ENCODE results near the gene SSH2. TPM values are rescaled to one million over a fixed set of nuclear protein-coding genes. Genes with fewer than 3 reads are reported as not detected.

The SSH2 gene
- total RNA-seq, 1 donor: 13.0 TPM

GRCh38 chr17:29796652-29797051 is 133.4 kb downstream of the SSH2 start:
- Histone ChIP-seq H3K27me3 (ENCODE audit: insufficient read depth, low read length) (no peaks in the 10 kb centered on the region), H3K36me3 (ENCODE audit: insufficient read depth, low read length) (no peaks in the 10 kb centered on the region), H3K4me3 (ENCODE audit: insufficient read depth, low read length) (no peak overlapping the region), H3K9me3 (ENCODE audit: low read depth, low read length) (no peaks in the 10 kb centered on the region), H2AFZ (ENCODE audit: low read length) (no peak overlapping the region), H3K4me2 (ENCODE audit: insufficient read depth, low read length) (no peak overlapping the region), H3K27ac (ENCODE audit: low read depth, low read length) (no peak overlapping the region), H3K4me1 (ENCODE audit: insufficient read depth, low read length) (no peaks in the 10 kb centered on the region), H4K20me1 (ENCODE audit: insufficient read depth, low read length) (no peaks in the 10 kb centered on the region), H3K79me2 (ENCODE audit: insufficient read depth, low read length) (no peaks in the 10 kb centered on the region)
- no peak for DNase-seq (ENCODE audit: insufficient read length, low spot score, missing footprints)
- TF ChIP-seq CTCF (IDR thresholded peaks at IDR 0.05; ENCODE audit: extremely low read depth, low read depth, low read length): no peak

- Histone ChIP-seq H3K9me3 (ENCODE audit: low read depth, low read length) (no peaks in the 10 kb centered on the region), H3K27me3 (ENCODE audit: insufficient read depth, low read length) (no peaks in the 10 kb centered on the region), H3K4me2 (ENCODE audit: insufficient read depth, low read length) (no peak overlapping the region), H3K79me2 (ENCODE audit: insufficient read depth, low read length) (no peaks in the 10 kb centered on the region), H4K20me1 (ENCODE audit: insufficient read depth, low read length) (no peaks in the 10 kb centered on the region), H2AFZ (ENCODE audit: low read length) (no peak overlapping the region), H3K4me1 (ENCODE audit: insufficient read depth, low read length) (no peaks in the 10 kb centered on the region), H3K27ac (ENCODE audit: low read depth, low read length) (no peak overlapping the region), H3K4me3 (ENCODE audit: insufficient read depth, low read length) (no peak overlapping the region), H3K36me3 (ENCODE audit: insufficient read depth, low read length) (no peaks in the 10 kb centered on the region)
- peak; percentile 32 for DNase-seq (ENCODE audit: insufficient read length, low spot score, missing footprints)
- no peak for TF ChIP-seq CTCF (IDR thresholded peaks at IDR 0.05; ENCODE audit: extremely low read depth, low read depth, low read length)
These were observed 136.5 kb downstream of the SSH2 start for GRCh38 chr17:29793501-29793900.

- no peaks in the 10 kb centered on the region for H3K27me3 ChIP-seq (ENCODE audit: insufficient read depth, low read length)
- no peak for DNase-seq (ENCODE audit: insufficient read length, low spot score, missing footprints)
- no peaks in the 10 kb centered on the region for H3K9me3 ChIP-seq (ENCODE audit: low read depth, low read length)
- H3K4me3 ChIP-seq (ENCODE audit: insufficient read depth, low read length): no peak overlapping the region
- H3K4me2 ChIP-seq (ENCODE audit: insufficient read depth, low read length): no peak overlapping the region
- TF ChIP-seq CTCF (IDR thresholded peaks at IDR 0.05; ENCODE audit: extremely low read depth, low read depth, low read length): no peak
- H3K79me2 ChIP-seq (ENCODE audit: insufficient read depth, low read length): no peaks in the 10 kb centered on the region
- no peaks in the 10 kb centered on the region for H3K36me3 ChIP-seq (ENCODE audit: insufficient read depth, low read length)
- no peaks in the 10 kb centered on the region for H3K4me1 ChIP-seq (ENCODE audit: insufficient read depth, low read length)
- no peak overlapping the region for H2AFZ ChIP-seq (ENCODE audit: low read length)
- no peaks in the 10 kb centered on the region for H4K20me1 ChIP-seq (ENCODE audit: insufficient read depth, low read length)
- H3K27ac ChIP-seq (ENCODE audit: low read depth, low read length): no peak overlapping the region
These were observed 138.5 kb downstream of the SSH2 start for GRCh38 chr17:29791336-29792080.

- Histone ChIP-seq H3K9me3 (ENCODE audit: low read depth, low read length) (no peaks in the 10 kb centered on the region), H3K36me3 (ENCODE audit: insufficient read depth, low read length) (no peaks in the 10 kb centered on the region), H2AFZ (ENCODE audit: low read length) (no peak overlapping the region), H3K27me3 (ENCODE audit: insufficient read depth, low read length) (no peaks in the 10 kb centered on the region), H3K4me2 (ENCODE audit: insufficient read depth, low read length) (no peak overlapping the region), H3K79me2 (ENCODE audit: insufficient read depth, low read length) (no peaks in the 10 kb centered on the region), H3K4me1 (ENCODE audit: insufficient read depth, low read length) (peaks cover 5% of the 10 kb centered on the region), H3K27ac (ENCODE audit: low read depth, low read length) (no peak overlapping the region), H3K4me3 (ENCODE audit: insufficient read depth, low read length) (no peak overlapping the region), H4K20me1 (ENCODE audit: insufficient read depth, low read length) (no peaks in the 10 kb centered on the region)
- no peak for DNase-seq (ENCODE audit: insufficient read length, low spot score, missing footprints)
- no peak for TF ChIP-seq CTCF (IDR thresholded peaks at IDR 0.05; ENCODE audit: extremely low read depth, low read depth, low read length)
These were observed 140.5 kb downstream of the SSH2 start for GRCh38 chr17:29789196-29790170.

Data from osteoblast (primary cell).